Measurements from ENCODE around the gene CALM1. TPM values are rescaled to one million over a fixed set of nuclear protein-coding genes. Genes with fewer than 3 reads are reported as not detected.

The CALM1 gene
- total RNA-seq, 1 donor from 2014 or later = 347 TPM

DNA sequence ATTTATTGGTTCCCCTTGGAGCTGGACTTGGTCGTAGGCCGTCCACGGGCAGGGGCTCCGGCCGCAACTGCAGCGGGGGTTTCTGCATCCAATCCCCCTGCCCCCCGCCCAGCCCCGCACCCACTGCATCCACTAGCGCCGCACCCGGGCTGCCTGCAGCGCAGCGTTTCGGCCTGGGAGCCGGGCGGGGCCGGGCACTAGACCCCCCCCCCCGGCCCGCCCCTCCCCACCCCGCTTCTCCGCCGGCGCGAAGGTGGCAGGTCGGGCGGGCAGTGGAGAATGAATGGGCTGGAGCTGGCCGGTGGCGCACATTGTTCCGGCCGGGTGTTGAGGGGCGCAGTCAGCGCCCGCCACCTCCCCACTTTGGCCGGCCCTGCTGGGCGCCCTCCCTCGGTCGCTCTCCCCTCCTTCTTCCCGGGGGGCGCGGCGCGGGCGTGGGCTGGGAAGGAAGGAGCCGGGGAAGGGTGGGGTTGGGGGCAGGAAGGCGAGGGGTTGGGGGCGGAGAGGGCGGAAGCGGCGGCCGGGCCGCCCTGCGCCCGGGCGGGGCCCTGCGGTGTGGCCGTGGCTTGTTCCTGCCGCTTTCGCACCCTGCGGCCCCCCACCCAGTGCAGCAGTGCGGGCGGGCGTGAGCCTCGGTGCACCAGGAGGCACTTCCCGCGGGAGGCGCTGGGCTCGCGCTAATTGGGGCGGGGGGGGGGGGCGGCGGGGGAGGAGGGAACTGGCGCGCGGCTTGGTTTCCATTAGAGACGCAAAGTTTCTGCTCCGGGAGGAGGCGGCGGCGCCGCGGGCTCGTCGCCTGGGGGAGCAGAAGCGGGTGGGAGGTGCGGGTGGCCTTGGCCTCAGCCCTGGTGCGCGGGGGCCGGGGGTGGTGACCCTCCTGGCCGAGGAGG, 841 bp downstream of the CALM1 start:
- peaks cover 12% of the 10 kb centered on the region for H3K36me3 Mint-ChIP-seq (ENCODE audit: low read depth, unreplicated experiment)
- Histone ChIP-seq H3K79me2 (ENCODE audit: insufficient read depth, low read length) (peaks cover 50% of the 10 kb centered on the region), H3K27ac (ENCODE audit: low read depth, low read length) (peak overlapping the region; percentile 56), H4K20me1 (ENCODE audit: insufficient read depth, low read length) (peaks cover 49% of the 10 kb centered on the region), H3K4me2 (ENCODE audit: low read length) (peak overlapping the region; percentile 90), H3K4me1 (ENCODE audit: insufficient read depth, low read length) (peaks cover 14% of the 10 kb centered on the region), H3K4me3 (ENCODE audit: insufficient read depth, low read depth, low read length) (peak overlapping the region; percentile 99), H2AFZ (ENCODE audit: low read depth, low read length) (no peak overlapping the region), H3K9ac (ENCODE audit: low read length) (peak overlapping the region; percentile 92), H3K36me3 (ENCODE audit: insufficient read depth, low read length) (peaks cover 15% of the 10 kb centered on the region), H3K27me3 (ENCODE audit: insufficient read depth, low read length) (no peaks in the 10 kb centered on the region), H3K9me3 (ENCODE audit: insufficient read depth, low read depth, low read length) (no peaks in the 10 kb centered on the region)
- TF ChIP-seq, protein P1, sequence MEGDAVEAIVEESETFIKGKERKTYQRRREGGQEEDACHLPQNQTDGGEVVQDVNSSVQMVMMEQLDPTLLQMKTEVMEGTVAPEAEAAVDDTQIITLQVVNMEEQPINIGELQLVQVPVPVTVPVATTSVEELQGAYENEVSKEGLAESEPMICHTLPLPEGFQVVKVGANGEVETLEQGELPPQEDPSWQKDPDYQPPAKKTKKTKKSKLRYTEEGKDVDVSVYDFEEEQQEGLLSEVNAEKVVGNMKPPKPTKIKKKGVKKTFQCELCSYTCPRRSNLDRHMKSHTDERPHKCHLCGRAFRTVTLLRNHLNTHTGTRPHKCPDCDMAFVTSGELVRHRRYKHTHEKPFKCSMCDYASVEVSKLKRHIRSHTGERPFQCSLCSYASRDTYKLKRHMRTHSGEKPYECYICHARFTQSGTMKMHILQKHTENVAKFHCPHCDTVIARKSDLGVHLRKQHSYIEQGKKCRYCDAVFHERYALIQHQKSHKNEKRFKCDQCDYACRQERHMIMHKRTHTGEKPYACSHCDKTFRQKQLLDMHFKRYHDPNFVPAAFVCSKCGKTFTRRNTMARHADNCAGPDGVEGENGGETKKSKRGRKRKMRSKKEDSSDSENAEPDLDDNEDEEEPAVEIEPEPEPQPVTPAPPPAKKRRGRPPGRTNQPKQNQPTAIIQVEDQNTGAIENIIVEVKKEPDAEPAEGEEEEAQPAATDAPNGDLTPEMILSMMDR (IDR thresholded peaks at IDR 0.05; ENCODE audit: insufficient read depth, low read depth, low read length) = no peak
- TF ChIP-seq EZH2 (IDR thresholded peaks at IDR 0.05; ENCODE audit: insufficient read depth, low read length) = no peak
- H3K9me3 Mint-ChIP-seq (ENCODE audit: unreplicated experiment) = no peaks in the 10 kb centered on the region
- no peak for DNase-seq (ENCODE audit: low read depth)
- peak overlapping the region; percentile 59 for H3K27ac Mint-ChIP-seq (ENCODE audit: unreplicated experiment)
- no peaks in the 10 kb centered on the region for H3K27me3 Mint-ChIP-seq (ENCODE audit: low read depth, unreplicated experiment)
- no peak for FAIRE-seq
- H3K4me1 Mint-ChIP-seq (ENCODE audit: low read depth, unreplicated experiment) = peaks cover 18% of the 10 kb centered on the region
- peak overlapping the region; percentile 95 for H3K4me3 Mint-ChIP-seq (ENCODE audit: unreplicated experiment)

DNA sequence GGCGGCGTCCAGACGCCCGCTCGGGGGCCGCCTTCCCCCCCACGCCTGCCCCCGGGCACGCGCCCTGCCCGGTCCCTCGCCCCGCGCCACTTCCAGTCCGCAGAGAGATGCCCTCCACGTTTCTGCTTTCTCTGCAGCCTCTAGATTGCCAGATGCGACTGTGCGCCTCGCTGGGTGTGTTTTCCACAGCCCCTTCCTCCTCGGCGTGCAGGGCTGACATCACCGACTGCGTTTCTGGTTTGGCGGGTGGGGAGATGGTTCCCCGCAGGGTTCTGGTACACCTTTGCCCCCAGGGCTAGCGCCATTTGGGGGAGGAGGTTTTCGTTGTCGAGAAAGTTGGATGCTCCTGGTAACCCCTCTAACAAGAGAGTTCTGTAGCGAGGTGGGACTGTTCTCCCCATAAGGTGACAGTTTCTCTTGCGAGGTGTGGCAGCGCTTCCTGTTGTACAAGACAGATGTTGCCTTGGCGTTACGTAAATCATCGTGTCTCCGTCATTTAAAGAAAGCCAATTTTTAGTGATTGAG, 1.5 kb downstream of the CALM1 start:
- Histone ChIP-seq H4K20me1 (ENCODE audit: insufficient read depth, low read length) (peaks cover 56% of the 10 kb centered on the region), H3K36me3 (ENCODE audit: insufficient read depth, low read length) (peaks cover 22% of the 10 kb centered on the region), H3K27ac (ENCODE audit: low read depth, low read length) (peak overlapping the region; percentile 9), H3K4me1 (ENCODE audit: insufficient read depth, low read length) (peaks cover 14% of the 10 kb centered on the region), H3K27me3 (ENCODE audit: insufficient read depth, low read length) (no peaks in the 10 kb centered on the region), H3K4me3 (ENCODE audit: insufficient read depth, low read depth, low read length) (peak overlapping the region; percentile 99), H3K9ac (ENCODE audit: low read length) (peak overlapping the region; percentile 92), H3K79me2 (ENCODE audit: insufficient read depth, low read length) (peaks cover 55% of the 10 kb centered on the region), H2AFZ (ENCODE audit: low read depth, low read length) (no peak overlapping the region), H3K4me2 (ENCODE audit: low read length) (peak overlapping the region; percentile 90), H3K9me3 (ENCODE audit: insufficient read depth, low read depth, low read length) (no peaks in the 10 kb centered on the region)
- Mint-ChIP-seq H3K27me3 (ENCODE audit: low read depth, unreplicated experiment) (no peaks in the 10 kb centered on the region), H3K27ac (ENCODE audit: unreplicated experiment) (peak overlapping the region; percentile 72), H3K4me1 (ENCODE audit: low read depth, unreplicated experiment) (peaks cover 18% of the 10 kb centered on the region), H3K4me3 (ENCODE audit: unreplicated experiment) (peak overlapping the region; percentile 95), H3K36me3 (ENCODE audit: low read depth, unreplicated experiment) (peaks cover 13% of the 10 kb centered on the region), H3K9me3 (ENCODE audit: unreplicated experiment) (no peaks in the 10 kb centered on the region)
- DNase-seq (ENCODE audit: low read depth) (no peak), FAIRE-seq (no peak)
- no peak for TF ChIP-seq EZH2 (IDR thresholded peaks at IDR 0.05; ENCODE audit: insufficient read depth, low read length)
- TF ChIP-seq, protein P1 (IDR thresholded peaks at IDR 0.05; ENCODE audit: insufficient read depth, low read depth, low read length) = no peak

Data from astrocyte (in vitro differentiated cells and primary cell).